ENCODE data around the gene HUNK. TPM values are rescaled to one million over a fixed set of nuclear protein-coding genes. Genes with fewer than 3 reads are reported as not detected.

The HUNK gene
- total and polyA plus RNA-seq, 2 of the 8 experiments (the other 6 are each of a cell fraction or from before 2014, with no cell fraction given): 1.9 to 10.2 TPM

DNA sequence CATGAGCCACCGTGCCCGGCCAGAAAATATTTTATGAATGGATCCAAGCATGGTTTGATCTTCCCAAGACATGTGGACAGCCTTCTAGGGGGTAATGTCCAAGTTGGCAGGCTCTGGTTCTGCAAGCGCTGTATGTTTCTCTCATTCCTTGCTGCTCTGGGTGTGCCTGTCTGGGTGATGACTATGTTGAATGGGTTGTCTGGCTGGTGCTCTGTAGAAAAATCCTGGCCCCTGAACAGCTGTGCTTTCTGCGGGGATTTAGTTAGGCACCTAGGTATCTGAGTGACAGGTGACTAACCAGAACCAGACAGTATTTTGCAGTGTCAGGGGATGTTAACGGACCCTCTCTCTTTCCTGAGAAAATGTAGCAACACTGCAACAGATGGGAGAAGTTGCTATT, 14.1 kb downstream of the HUNK start:
- no peaks in the 10 kb centered on the region for H4K20me1 ChIP-seq (replicated peaks in 1 of 2; ENCODE audit: control insufficient read depth in 1 of 2, insufficient read depth in 2 of 2, low read length in 2 of 2)
- FAIRE-seq (no peak), DNase-seq (ENCODE audit: low read depth in 1 of 2, low spot score in 2 of 2) (no peak)
- no peak overlapping the region for H3K27ac ChIP-seq (ENCODE audit: low read depth, low read length)
- no peak overlapping the region for H3K23ac ChIP-seq (ENCODE audit: insufficient read length)
- H3K14ac ChIP-seq (ENCODE audit: insufficient read length): no peak overlapping the region
- H2BK15ac ChIP-seq (ENCODE audit: low read length): no peak overlapping the region
- no peak overlapping the region for H2BK5ac ChIP-seq (ENCODE audit: low read depth, low read length)
- H2AFZ ChIP-seq (ENCODE audit: low read length): no peak overlapping the region
- no peaks in the 10 kb centered on the region for H3K36me3 ChIP-seq (ENCODE audit: control insufficient read depth in 2 of 4, insufficient read depth in 4 of 4, low read length in 3 of 4)
- peaks cover 0 to 22% of the 10 kb centered on the region in 2 experiments; a peak in 2 of 4 replicates for H3K79me2 ChIP-seq (ENCODE audit: control insufficient read depth in 1 of 2, insufficient read depth in 2 of 2, low read length in 2 of 2)
- no peak overlapping the region for H2BK12ac ChIP-seq (ENCODE audit: low read depth, low read length)
- H4K91ac ChIP-seq (replicated peaks; ENCODE audit: insufficient read length, low read length): no peak overlapping the region
- H3K4me1 ChIP-seq (replicated peaks in 1 of 4; ENCODE audit: control insufficient read depth in 3 of 4, insufficient read depth in 4 of 4, low read length in 3 of 4): peaks cover 0 to 4% (median 2%) of the 10 kb centered on the region in 4 experiments; a peak in 3 of 7 replicates
- peaks cover 7% of the 10 kb centered on the region; the same call in 1 of the 2 replicates for H3K79me1 ChIP-seq (ENCODE audit: low read depth, low read length)
- ChIA-PET CTCF (ENCODE audit: partially characterized antibody) (interaction anchor here (0.6 kb wide), 1 partner anchor 12 kb away, joined by 3 read pairs; no protein-coding TSS in a partner anchor), POLR2A (ENCODE audit: partially characterized antibody) (no interaction called here)
- TF ChIP-seq, protein P1, sequence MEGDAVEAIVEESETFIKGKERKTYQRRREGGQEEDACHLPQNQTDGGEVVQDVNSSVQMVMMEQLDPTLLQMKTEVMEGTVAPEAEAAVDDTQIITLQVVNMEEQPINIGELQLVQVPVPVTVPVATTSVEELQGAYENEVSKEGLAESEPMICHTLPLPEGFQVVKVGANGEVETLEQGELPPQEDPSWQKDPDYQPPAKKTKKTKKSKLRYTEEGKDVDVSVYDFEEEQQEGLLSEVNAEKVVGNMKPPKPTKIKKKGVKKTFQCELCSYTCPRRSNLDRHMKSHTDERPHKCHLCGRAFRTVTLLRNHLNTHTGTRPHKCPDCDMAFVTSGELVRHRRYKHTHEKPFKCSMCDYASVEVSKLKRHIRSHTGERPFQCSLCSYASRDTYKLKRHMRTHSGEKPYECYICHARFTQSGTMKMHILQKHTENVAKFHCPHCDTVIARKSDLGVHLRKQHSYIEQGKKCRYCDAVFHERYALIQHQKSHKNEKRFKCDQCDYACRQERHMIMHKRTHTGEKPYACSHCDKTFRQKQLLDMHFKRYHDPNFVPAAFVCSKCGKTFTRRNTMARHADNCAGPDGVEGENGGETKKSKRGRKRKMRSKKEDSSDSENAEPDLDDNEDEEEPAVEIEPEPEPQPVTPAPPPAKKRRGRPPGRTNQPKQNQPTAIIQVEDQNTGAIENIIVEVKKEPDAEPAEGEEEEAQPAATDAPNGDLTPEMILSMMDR (IDR thresholded peaks at IDR 0.05; ENCODE audit: control extremely low read depth in 1 of 3, insufficient read depth in 1 of 3, low read depth in 1 of 3, low read length in 3 of 3): no peak
- TF ChIP-seq CBX8 (IDR thresholded peaks at IDR 0.05; ENCODE audit: borderline replicate concordance, low read depth, low read length): no peak
- TF ChIP-seq SIRT6 (IDR thresholded peaks at IDR 0.05; ENCODE audit: low read length): no peak
- no peak for TF ChIP-seq JUND (IDR thresholded peaks at IDR 0.05; ENCODE audit: low read length)
- TF ChIP-seq SIN3A (conservative IDR thresholded peaks at IDR 0.05 in 1 of 2, IDR thresholded peaks at IDR 0.05 in 1 of 2; ENCODE audit: low read depth in 1 of 2, low read length in 2 of 2): no peak
- no peak for TF ChIP-seq NANOG (IDR thresholded peaks at IDR 0.05; ENCODE audit: insufficient read depth, low read depth, low read length, poor library complexity, severe bottlenecking)
- no peak for TF ChIP-seq SRF (IDR thresholded peaks at IDR 0.05; ENCODE audit: low read depth, low read length)
- TF ChIP-seq RXRA (IDR thresholded peaks at IDR 0.05; ENCODE audit: insufficient read depth, low read depth, low read length): no peak
- TF ChIP-seq SAP30 (IDR thresholded peaks at IDR 0.05; ENCODE audit: insufficient read depth, insufficient replicate concordance, low read length): no peak
- no peak for TF ChIP-seq CTBP2 (IDR thresholded peaks at IDR 0.05; ENCODE audit: borderline replicate concordance, insufficient read depth, insufficient read length, low read length)
- no peak for TF ChIP-seq SP1 (IDR thresholded peaks at IDR 0.05; ENCODE audit: low read depth, low read length)
- no peak overlapping the region for H3K18ac ChIP-seq (ENCODE audit: extremely low read depth, low read length)
- H3K9ac ChIP-seq (replicated peaks in 1 of 4; ENCODE audit: extremely low read depth in 1 of 4, low read depth in 3 of 4, low read length in 3 of 4): no peak overlapping the region
- no peak overlapping the region for H3K56ac ChIP-seq (replicated peaks; ENCODE audit: insufficient read length, low read depth, low read length)
- no peak overlapping the region for H2AK5ac ChIP-seq (ENCODE audit: low read depth, low read length)
- no peaks in the 10 kb centered on the region for H3K27me3 ChIP-seq (replicated peaks in 1 of 4; ENCODE audit: control insufficient read depth in 3 of 4, extremely low read depth in 1 of 4, insufficient read depth in 3 of 4, low read length in 3 of 4)
- no peak overlapping the region for H3K4me3 ChIP-seq (ENCODE audit: extremely low read depth in 1 of 4, insufficient read depth in 2 of 4, low read depth in 3 of 4, low read length in 4 of 4)
- no peaks in the 10 kb centered on the region for H3K9me3 ChIP-seq (ENCODE audit: insufficient read depth in 2 of 2, low read depth in 1 of 2, low read length in 1 of 2)
- H3K4me2 ChIP-seq (ENCODE audit: insufficient read depth in 1 of 2, low read depth in 2 of 2, low read length in 2 of 2): no peak overlapping the region
- no peaks in the 10 kb centered on the region for H3K23me2 ChIP-seq (ENCODE audit: low read depth, low read length)
- H2BK120ac ChIP-seq (replicated peaks; ENCODE audit: low read depth, low read length): no peak overlapping the region
- H2BK20ac ChIP-seq (ENCODE audit: low read length): no peak overlapping the region
- no peak overlapping the region for H4K5ac ChIP-seq (ENCODE audit: insufficient read length, low read depth, low read length)
- 93% methylated on average over 5 of the region's 5 CpGs; no CpG with 5 or more reads in 1 of the 2 experiments for WGBS, 2 experiments (ENCODE audit: extremely low coverage in 1 of 2, insufficient coverage in 1 of 2, insufficient read length in 1 of 2, insufficient replicate concordance in 2 of 2, low coverage in 1 of 2, low lambda C conversion rate in 2 of 2, missing lambda C conversion rate in 1 of 2)
- H3K4ac ChIP-seq (replicated peaks; ENCODE audit: insufficient read length, low read depth, low read length): no peak overlapping the region
- H4K8ac ChIP-seq (ENCODE audit: extremely low read depth, insufficient read depth, low read length): no peak overlapping the region
